ENCODE data around the gene LIF. TPM values are rescaled to one million over a fixed set of nuclear protein-coding genes. Genes with fewer than 3 reads are reported as not detected.
A peak's percentile ranks its signal among the peaks of the same experiment; 100 is the strongest.

The LIF gene
- total RNA-seq, 1 experiment from 2014 or later: 34.4 TPM

DNA sequence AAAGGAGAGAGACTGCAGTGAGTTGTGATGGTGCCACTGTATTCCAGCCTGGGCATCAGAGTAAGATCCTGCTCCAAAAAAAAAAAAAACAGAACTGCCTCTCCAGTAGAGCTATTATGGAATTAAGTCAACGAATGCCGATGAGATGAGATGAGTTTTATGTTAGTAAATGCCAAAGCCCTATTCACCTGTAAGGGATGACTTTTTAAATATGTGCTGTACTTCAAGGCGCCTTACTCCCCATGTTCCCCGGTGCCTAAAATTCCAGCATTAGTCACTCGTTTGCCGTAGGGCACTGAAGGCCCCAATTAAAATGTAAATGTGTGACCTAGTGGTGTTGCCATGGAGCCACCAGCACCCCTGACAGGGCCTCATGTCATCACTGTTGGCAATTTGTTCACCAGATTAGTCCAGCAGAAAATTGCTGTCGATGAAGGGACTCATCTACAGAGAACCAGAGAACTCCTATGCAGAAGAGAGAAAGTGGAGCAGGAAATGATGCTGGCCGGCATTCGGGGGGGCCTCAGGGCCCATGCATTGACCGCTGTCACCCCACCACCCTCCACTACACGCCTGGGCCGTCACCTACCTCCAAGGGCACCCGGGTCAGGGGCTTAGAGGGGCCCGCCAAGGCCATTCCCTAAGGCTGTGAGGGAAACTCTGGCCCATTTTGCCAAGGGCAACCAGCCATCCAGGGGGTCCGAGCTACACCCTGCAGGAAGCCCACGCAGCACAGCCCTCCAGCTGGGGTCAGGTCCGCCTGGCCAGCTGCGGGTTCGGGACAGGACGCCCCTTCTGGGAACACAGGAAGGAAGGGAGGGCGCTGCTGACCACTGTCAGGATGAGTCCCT is 17.8 kb downstream of the LIF start:
- DNase-seq (ENCODE audit: low read depth, low spot score): no peak
- ChIA-PET CTCF (interaction anchor here (0.6 kb wide), 1 partner anchor 22 kb away, joined by 3 read pairs; no protein-coding TSS in a partner anchor), POLR2A (no interaction called here)
- ATAC-seq: peak; percentile 78
- Histone ChIP-seq H3K27ac (ENCODE audit: low read length) (peak overlapping the region; percentile 89), H3K27me3 (ENCODE audit: control insufficient read depth, insufficient read depth, low read length) (no peaks in the 10 kb centered on the region), H3K4me3 (ENCODE audit: low read depth in 2 of 2, low read length in 2 of 2) (no peak overlapping the region), H3K9me3 (ENCODE audit: control insufficient read depth, insufficient read depth, low read depth, low read length) (no peaks in the 10 kb centered on the region), H3K4me1 (ENCODE audit: control insufficient read depth, insufficient read depth, low read length) (peaks cover 42% of the 10 kb centered on the region), H3K36me3 (ENCODE audit: control insufficient read depth, insufficient read depth, low read length) (no peaks in the 10 kb centered on the region)
- no peak for TF ChIP-seq SIN3A (IDR thresholded peaks at IDR 0.05; ENCODE audit: borderline replicate concordance, insufficient read depth, low read depth, low read length)
- TF ChIP-seq, protein P1, sequence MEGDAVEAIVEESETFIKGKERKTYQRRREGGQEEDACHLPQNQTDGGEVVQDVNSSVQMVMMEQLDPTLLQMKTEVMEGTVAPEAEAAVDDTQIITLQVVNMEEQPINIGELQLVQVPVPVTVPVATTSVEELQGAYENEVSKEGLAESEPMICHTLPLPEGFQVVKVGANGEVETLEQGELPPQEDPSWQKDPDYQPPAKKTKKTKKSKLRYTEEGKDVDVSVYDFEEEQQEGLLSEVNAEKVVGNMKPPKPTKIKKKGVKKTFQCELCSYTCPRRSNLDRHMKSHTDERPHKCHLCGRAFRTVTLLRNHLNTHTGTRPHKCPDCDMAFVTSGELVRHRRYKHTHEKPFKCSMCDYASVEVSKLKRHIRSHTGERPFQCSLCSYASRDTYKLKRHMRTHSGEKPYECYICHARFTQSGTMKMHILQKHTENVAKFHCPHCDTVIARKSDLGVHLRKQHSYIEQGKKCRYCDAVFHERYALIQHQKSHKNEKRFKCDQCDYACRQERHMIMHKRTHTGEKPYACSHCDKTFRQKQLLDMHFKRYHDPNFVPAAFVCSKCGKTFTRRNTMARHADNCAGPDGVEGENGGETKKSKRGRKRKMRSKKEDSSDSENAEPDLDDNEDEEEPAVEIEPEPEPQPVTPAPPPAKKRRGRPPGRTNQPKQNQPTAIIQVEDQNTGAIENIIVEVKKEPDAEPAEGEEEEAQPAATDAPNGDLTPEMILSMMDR (IDR thresholded peaks at IDR 0.05): no peak
- TF ChIP-seq POLR2AphosphoS5 (IDR thresholded peaks at IDR 0.05; ENCODE audit: low read depth, low read length): no peak
- TF ChIP-seq TCF7L2 (IDR thresholded peaks at IDR 0.05; ENCODE audit: low read depth, low read length): 0 out of 2 replicates have a peak, but pooled peaks have one; percentile 59
- TF ChIP-seq, protein P2, sequence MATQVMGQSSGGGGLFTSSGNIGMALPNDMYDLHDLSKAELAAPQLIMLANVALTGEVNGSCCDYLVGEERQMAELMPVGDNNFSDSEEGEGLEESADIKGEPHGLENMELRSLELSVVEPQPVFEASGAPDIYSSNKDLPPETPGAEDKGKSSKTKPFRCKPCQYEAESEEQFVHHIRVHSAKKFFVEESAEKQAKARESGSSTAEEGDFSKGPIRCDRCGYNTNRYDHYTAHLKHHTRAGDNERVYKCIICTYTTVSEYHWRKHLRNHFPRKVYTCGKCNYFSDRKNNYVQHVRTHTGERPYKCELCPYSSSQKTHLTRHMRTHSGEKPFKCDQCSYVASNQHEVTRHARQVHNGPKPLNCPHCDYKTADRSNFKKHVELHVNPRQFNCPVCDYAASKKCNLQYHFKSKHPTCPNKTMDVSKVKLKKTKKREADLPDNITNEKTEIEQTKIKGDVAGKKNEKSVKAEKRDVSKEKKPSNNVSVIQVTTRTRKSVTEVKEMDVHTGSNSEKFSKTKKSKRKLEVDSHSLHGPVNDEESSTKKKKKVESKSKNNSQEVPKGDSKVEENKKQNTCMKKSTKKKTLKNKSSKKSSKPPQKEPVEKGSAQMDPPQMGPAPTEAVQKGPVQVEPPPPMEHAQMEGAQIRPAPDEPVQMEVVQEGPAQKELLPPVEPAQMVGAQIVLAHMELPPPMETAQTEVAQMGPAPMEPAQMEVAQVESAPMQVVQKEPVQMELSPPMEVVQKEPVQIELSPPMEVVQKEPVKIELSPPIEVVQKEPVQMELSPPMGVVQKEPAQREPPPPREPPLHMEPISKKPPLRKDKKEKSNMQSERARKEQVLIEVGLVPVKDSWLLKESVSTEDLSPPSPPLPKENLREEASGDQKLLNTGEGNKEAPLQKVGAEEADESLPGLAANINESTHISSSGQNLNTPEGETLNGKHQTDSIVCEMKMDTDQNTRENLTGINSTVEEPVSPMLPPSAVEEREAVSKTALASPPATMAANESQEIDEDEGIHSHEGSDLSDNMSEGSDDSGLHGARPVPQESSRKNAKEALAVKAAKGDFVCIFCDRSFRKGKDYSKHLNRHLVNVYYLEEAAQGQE (IDR thresholded peaks at IDR 0.05; ENCODE audit: insufficient read depth in 1 of 2, low read depth in 2 of 2, low read length in 1 of 2): no peak
- in situ Hi-C loops (cut with HindIII; ENCODE audit: low pct_unique_long_range_greater_than_20kb, low sequenced_read_pairs): no loop called here
- intact Hi-C loops (cut with micrococcal nuclease; ENCODE audit: unreplicated experiment): no loop called here
- no TSS peak for BruUV-seq (replicated peaks)

GRCh38 chr22:30227438-30228228 is 18.9 kb downstream of the LIF start:
- H3K27me3 ChIP-seq (ENCODE audit: control insufficient read depth, insufficient read depth, low read length): no peaks in the 10 kb centered on the region
- H3K36me3 ChIP-seq (ENCODE audit: control insufficient read depth, insufficient read depth, low read length): no peaks in the 10 kb centered on the region
- no peaks in the 10 kb centered on the region for H3K9me3 ChIP-seq (ENCODE audit: control insufficient read depth, insufficient read depth, low read depth, low read length)
- DNase-seq (ENCODE audit: low read depth, low spot score) (no peak), ATAC-seq (no peak)
- peak overlapping the region; percentile 89 for H3K27ac ChIP-seq (ENCODE audit: low read length)
- peaks cover 44% of the 10 kb centered on the region for H3K4me1 ChIP-seq (ENCODE audit: control insufficient read depth, insufficient read depth, low read length)
- POLR2A ChIA-PET: interaction anchor here (0.6 kb wide), 1 partner anchor 22 kb away, joined by 3 read pairs; no protein-coding TSS in a partner anchor
- in situ Hi-C loops (cut with HindIII; ENCODE audit: low pct_unique_long_range_greater_than_20kb, low sequenced_read_pairs): no loop called here
- H3K4me3 ChIP-seq (ENCODE audit: low read depth in 2 of 2, low read length in 2 of 2): no peak overlapping the region
- CTCF ChIA-PET: no interaction called here
- TF ChIP-seq TCF7L2 (IDR thresholded peaks at IDR 0.05; ENCODE audit: low read depth, low read length) (no peak), SIN3A (IDR thresholded peaks at IDR 0.05; ENCODE audit: borderline replicate concordance, insufficient read depth, low read depth, low read length) (no peak), POLR2AphosphoS5 (IDR thresholded peaks at IDR 0.05; ENCODE audit: low read depth, low read length) (no peak)
- TF ChIP-seq, protein P2 (IDR thresholded peaks at IDR 0.05; ENCODE audit: insufficient read depth in 1 of 2, low read depth in 2 of 2, low read length in 1 of 2): no peak
- TF ChIP-seq, protein P1 (IDR thresholded peaks at IDR 0.05): no peak
- BruUV-seq (replicated peaks): no TSS peak
- intact Hi-C loops (cut with micrococcal nuclease; ENCODE audit: unreplicated experiment): no loop called here

Data from Panc1 (cell line).